ENCODE measurements around the gene NUDT17. TPM values are rescaled to one million over a fixed set of nuclear protein-coding genes. Genes with fewer than 3 reads are reported as not detected.

Gene NUDT17
- total RNA-seq, 1 experiment from 2014 or later, result 3.0 TPM

Small RNAs within 50 kb of the gene (microRNA-seq; reads per million reads assigned to microRNA genes)
- not detected for gene MIR6736 (ENCODE audit: unreplicated experiment)

Other genes with a start within 250 kb of the NUDT17 start
- 38.3 and 47.9 TPM in 2 replicates for gene GPR89A, start 237.6 kb upstream of the NUDT17 start, total RNA-seq (2014; rRNA removed)
- gene PDZK1, start 138.3 kb upstream of the NUDT17 start, total RNA-seq (2014; rRNA removed), result 2.3 and 4.2 TPM in 2 replicates
- gene CD160, start 126.1 kb upstream of the NUDT17 start, total RNA-seq (2014; rRNA removed), result not detected in 2 replicates
- 15.2 and 15.9 TPM in 2 replicates for gene RNF115, start 21.5 kb upstream of the NUDT17 start, total RNA-seq (2014; rRNA removed)
- gene POLR3C, start 21.4 kb upstream of the NUDT17 start, total RNA-seq (2014; rRNA removed), result 35.8 and 41.5 TPM in 2 replicates
- gene PIAS3, start 13.5 kb downstream of the NUDT17 start, total RNA-seq (2014; rRNA removed), result 25.2 and 27.2 TPM in 2 replicates
- 0.07 and 0.40 TPM in 2 replicates for gene ANKRD35, start 40.2 kb downstream of the NUDT17 start, total RNA-seq (2014; rRNA removed)
- 0.81 and 1.9 TPM in 2 replicates for gene ITGA10, start 64.4 kb downstream of the NUDT17 start, total RNA-seq (2014; rRNA removed)
- 27.4 and 31.3 TPM in 2 replicates for gene PEX11B, start 73.1 kb downstream of the NUDT17 start, total RNA-seq (2014; rRNA removed)
- 459 and 482 TPM in 2 replicates for gene RBM8A, start 81.9 kb downstream of the NUDT17 start, total RNA-seq (2014; rRNA removed)
- gene LIX1L, start 112.4 kb downstream of the NUDT17 start, total RNA-seq (2014; rRNA removed), result 12.5 and 13.6 TPM in 2 replicates
- 0.29 and 2.8 TPM in 2 replicates for gene ANKRD34A, start 118.9 kb downstream of the NUDT17 start, total RNA-seq (2014; rRNA removed)
- 3.7 and 8.4 TPM in 2 replicates for gene POLR3GL, start 119.1 kb downstream of the NUDT17 start, total RNA-seq (2014; rRNA removed)
- 45.3 and 66.6 TPM in 2 replicates for gene TXNIP, start 150.9 kb downstream of the NUDT17 start, total RNA-seq (2014; rRNA removed)
- gene HJV, start 176.1 kb downstream of the NUDT17 start, total RNA-seq (2014; rRNA removed), result not detected in 2 replicates